Amygdala (tissue), 56 donors: ENCODE results near the gene OR6V1.

ENCODE experiments used
- DNase-seq, 56 donors: peaks; one replicate each; lab custom pipeline; 2025; lab: John Stamatoyannopoulos, UW

Gene OR6V1

GRCh38 chr7:143052041-143052440 lies at the start of gene OR6V1:
Gene OR6V1, plus strand, starts transcription at chr7:143052341. Its CDS starts 0 bp downstream, at chr7:143052341.
- no peak for DNase-seq

GRCh38 chr7:143002898-143003297 lies 49.2 kb upstream of the OR6V1 start:
- DNase-seq: no peak

GRCh38 chr7:143003393-143004051 lies 48.6 kb upstream of the OR6V1 start:
- DNase-seq: peak in 2 of 56 donors; percentile 12 to 23

- DNase-seq: no peak
Observed at GRCh38 chr7:143005632-143006260, 46.4 kb upstream of the OR6V1 start.

- DNase-seq: peak in 52 of 56 donors; percentile 4 to 90 (median 50)
Observed at GRCh38 chr7:143008007-143008901, 43.9 kb upstream of the OR6V1 start.

- no peak for DNase-seq
Observed at GRCh38 chr7:143012001-143012400, 40.1 kb upstream of the OR6V1 start.

- DNase-seq: no peak
Observed at GRCh38 chr7:143012409-143012808, 39.7 kb upstream of the OR6V1 start.

- peak in 1 of 56 donors; percentile 12 for DNase-seq
Observed at GRCh38 chr7:143013473-143013872, 38.7 kb upstream of the OR6V1 start.

- DNase-seq: no peak
Observed at GRCh38 chr7:143013893-143014292, 38.2 kb upstream of the OR6V1 start.

- no peak for DNase-seq
Observed at GRCh38 chr7:143015084-143015483, 37.1 kb upstream of the OR6V1 start.

GRCh38 chr7:143015926-143016490 lies 36.1 kb upstream of the OR6V1 start:
- DNase-seq: no peak

GRCh38 chr7:143016996-143017395 lies 35.1 kb upstream of the OR6V1 start:
- no peak for DNase-seq

GRCh38 chr7:143018931-143019330 lies 33.2 kb upstream of the OR6V1 start:
- no peak for DNase-seq

GRCh38 chr7:143023047-143023446 lies 29.1 kb upstream of the OR6V1 start:
- no peak for DNase-seq

- no peak for DNase-seq
Observed at GRCh38 chr7:143025371-143025770, 26.8 kb upstream of the OR6V1 start.

- DNase-seq: no peak
Observed at GRCh38 chr7:143027032-143027431, 25.1 kb upstream of the OR6V1 start, which contains the start of gene OR9A2. Gene OR9A2, minus strand, starts transcription at chr7:143027132. Its CDS starts 0 bp downstream, at chr7:143027132.

GRCh38 chr7:143027683-143028082 lies 24.5 kb upstream of the OR6V1 start:
- no peak for DNase-seq

- no peak for DNase-seq
Observed at GRCh38 chr7:143038635-143039034, 13.5 kb upstream of the OR6V1 start.

GRCh38 chr7:143040209-143040715 lies 11.9 kb upstream of the OR6V1 start:
- DNase-seq: no peak

- no peak for DNase-seq
Observed at GRCh38 chr7:143041346-143041745, 10.8 kb upstream of the OR6V1 start.
